Endodermal cell (in vitro differentiated cells): Measurements from ENCODE around the gene ARHGAP6. TPM values are rescaled to one million over a fixed set of nuclear protein-coding genes. Genes with fewer than 3 reads are reported as not detected.
"Not testable (repeated sequence)": the region's sequence is repeated elsewhere in the genome, so short reads cannot be mapped to it uniquely, and the experiment has no call there.

Source experiments
- DNase-seq: peaks from one replicate; pipeline ENCODE4 v3.0.0-alpha.2; 2017
- H3K27ac ChIP-seq: 2 replicates; pipeline ENCODE4 v1.5.1; 2013; ENCODE audit warnings: mild to moderate bottlenecking, low read depth, low read length, moderate library complexity
- H3K27me3 ChIP-seq: 2 replicates; pipeline ENCODE4 v1.6.1; 2013; ENCODE audit warnings: mild to moderate bottlenecking, low read length, moderate library complexity; ENCODE audit not compliant: insufficient read depth, control insufficient read depth, poor library complexity, severe bottlenecking
- H3K36me3 ChIP-seq: 2 replicates; pipeline ENCODE4 v1.7.0; 2013; ENCODE audit warnings: mild to moderate bottlenecking, low read length, moderate library complexity; ENCODE audit not compliant: control insufficient read depth, insufficient read depth
- H3K4me1 ChIP-seq: one replicate; pipeline ENCODE4 v1.7.0; 2013; ENCODE audit warnings: low read length; ENCODE audit not compliant: control insufficient read depth, insufficient read depth
- H3K4me3 ChIP-seq: 2 replicates; pipeline ENCODE4 v1.5.1; 2013; ENCODE audit warnings: mild to moderate bottlenecking, low read length, moderate library complexity
- H3K9ac ChIP-seq: 2 replicates; pipeline ENCODE4 v1.6.1; 2013; ENCODE audit warnings: mild to moderate bottlenecking, low read length, moderate library complexity; ENCODE audit not compliant: poor library complexity, severe bottlenecking; ENCODE audit errors: extremely low read depth
- H3K9me3 ChIP-seq: 2 replicates; pipeline ENCODE4 v1.6.1; 2013; ENCODE audit warnings: mild to moderate bottlenecking, low read length, moderate library complexity; ENCODE audit not compliant: control insufficient read depth
- H3K27ac Mint-ChIP-seq: 2 replicates; pipeline ENCODE4 v1.8.0; 2020; ENCODE audit warnings: mixed read lengths
- H3K27me3 Mint-ChIP-seq: 2 replicates; pipeline ENCODE4 v1.8.0; 2021; ENCODE audit warnings: mild to moderate bottlenecking, mixed read lengths; ENCODE audit not compliant: insufficient read depth
- H3K36me3 Mint-ChIP-seq: 2 replicates; pipeline ENCODE4 v1.8.0; 2020; ENCODE audit warnings: low read depth, mixed read lengths
- H3K4me1 Mint-ChIP-seq: 2 replicates; pipeline ENCODE4 v1.8.0; 2020; ENCODE audit warnings: mixed read lengths
- H3K4me3 Mint-ChIP-seq: 2 replicates; pipeline ENCODE4 v1.8.0; 2020; ENCODE audit warnings: mild to moderate bottlenecking, moderate library complexity, mixed read lengths
- H3K9me3 Mint-ChIP-seq: 2 replicates; pipeline ENCODE4 v1.8.0; 2020; ENCODE audit warnings: mild to moderate bottlenecking, mixed read lengths
- CTCF ChIP-seq: fragments of 200-600 bp; sonication (generic); conservative IDR thresholded peaks from 2 replicates; pipeline ENCODE4 v1.5.0; 2021; ENCODE audit warnings: antibody characterized with exemption, mild to moderate bottlenecking
- WGBS, 2 experiments: methylation state at CpG; one replicate each; pipeline versions ENCODE4 v1.1.5 to v1.1.7; 2013; ENCODE audit warnings: missing lambda C conversion rate in 2 of 2, mixed read lengths in 1 of 2; ENCODE audit not compliant: insufficient coverage in 1 of 2, insufficient read length in 1 of 2; 5-methylcytosine and 5-hydroxymethylcytosine counted together
- total RNA-seq, 2 donors: library from RNA; stranded (reverse); fragmentation: NEBNext Ultra II Directional in 1 of 2; extraction: Animal tissue kit (Norgen Biotek cat#: 25700) in 1 of 2; gene quantifications; 2 replicates in 1 of 2; 3 replicates in 1 of 2; pipeline ENCODE4 v1.2.1, GENCODE V29; 2021

ARHGAP6 gene
- total RNA-seq, 2 donors from 2014 or later: 0.48 to 0.73 TPM

- Histone ChIP-seq H3K27ac (no peak overlapping the region), H3K4me1 (no peaks in the 10 kb centered on the region), H3K36me3 (no peaks in the 10 kb centered on the region), H3K9me3 (no peaks in the 10 kb centered on the region), H3K27me3 (no peaks in the 10 kb centered on the region), H3K9ac (no peak overlapping the region), H3K4me3 (no peak overlapping the region)
- Mint-ChIP-seq H3K4me1 (no peaks in the 10 kb centered on the region), H3K27me3 (no peaks in the 10 kb centered on the region), H3K36me3 (no peaks in the 10 kb centered on the region), H3K9me3 (peaks cover 9% of the 10 kb centered on the region), H3K27ac (no peak overlapping the region), H3K4me3 (no peak overlapping the region)
- 38% methylated on average over 1 of the region's 3 CpGs; no CpG with 5 or more reads in 1 of the 2 experiments for WGBS, 2 experiments
- no peak for DNase-seq
- no peak for TF ChIP-seq CTCF
Measured at GRCh38 chrX:11530621-11531020, 135.1 kb downstream of the ARHGAP6 start.

- Histone ChIP-seq H3K27me3 (no peaks in the 10 kb centered on the region), H3K9me3 (no peaks in the 10 kb centered on the region), H3K9ac (no peak overlapping the region), H3K27ac (no peak overlapping the region), H3K4me3 (no peak overlapping the region), H3K36me3 (no peaks in the 10 kb centered on the region), H3K4me1 (no peaks in the 10 kb centered on the region)
- no peaks in the 10 kb centered on the region for H3K36me3 Mint-ChIP-seq
- no peak for DNase-seq
- TF ChIP-seq CTCF: no peak
- no peaks in the 10 kb centered on the region for H3K4me1 Mint-ChIP-seq
- H3K27me3 Mint-ChIP-seq: no peaks in the 10 kb centered on the region
- peaks cover 12% of the 10 kb centered on the region for H3K9me3 Mint-ChIP-seq
- no peak overlapping the region for H3K27ac Mint-ChIP-seq
- no peak overlapping the region for H3K4me3 Mint-ChIP-seq
- 94% methylated on average over 2 of the region's 2 CpGs; no CpG with 5 or more reads in 1 of the 2 experiments for WGBS, 2 experiments
Measured at GRCh38 chrX:11528623-11529022, 137.1 kb downstream of the ARHGAP6 start.

GRCh38 chrX:11525685-11526084, 140.0 kb downstream of the ARHGAP6 start:
- H3K9me3 Mint-ChIP-seq: peaks cover 19% of the 10 kb centered on the region
- TF ChIP-seq CTCF: no peak
- Histone ChIP-seq H3K36me3 (no peaks in the 10 kb centered on the region), H3K9ac (no peak overlapping the region), H3K4me3 (no peak overlapping the region), H3K27me3 (no peaks in the 10 kb centered on the region), H3K4me1 (no peaks in the 10 kb centered on the region), H3K9me3 (no peaks in the 10 kb centered on the region), H3K27ac (no peak overlapping the region)
- no peaks in the 10 kb centered on the region for H3K36me3 Mint-ChIP-seq
- no peak for DNase-seq
- WGBS, 2 experiments: 95% methylated on average over 2 of the region's 2 CpGs; no CpG with 5 or more reads in 1 of the 2 experiments
- H3K4me3 Mint-ChIP-seq: no peak overlapping the region
- no peaks in the 10 kb centered on the region for H3K4me1 Mint-ChIP-seq
- H3K27ac Mint-ChIP-seq: no peak overlapping the region
- no peaks in the 10 kb centered on the region for H3K27me3 Mint-ChIP-seq

- not testable (repeated sequence) for H3K9ac ChIP-seq, H3K4me1 ChIP-seq, H3K36me3 ChIP-seq, H3K9me3 ChIP-seq, H3K4me3 ChIP-seq, H3K36me3 Mint-ChIP-seq, H3K4me3 Mint-ChIP-seq, H3K27me3 Mint-ChIP-seq, H3K27ac ChIP-seq, DNase-seq, H3K4me1 Mint-ChIP-seq, H3K27me3 ChIP-seq, H3K27ac Mint-ChIP-seq
- peaks cover 29% of the 10 kb centered on the region for H3K9me3 Mint-ChIP-seq
- WGBS, 2 experiments: no CpG with 5 or more reads among the region's 1 CpG
Measured at GRCh38 chrX:11519234-11519633, 146.5 kb downstream of the ARHGAP6 start.
